PFSK-1 (cell line): ENCODE results near the gene UGP2.
A peak's percentile ranks its signal among the peaks of the same experiment; 100 is the strongest.

Experiments used
- FOXP2 ChIP-seq: optimal IDR thresholded peaks from 2 replicates; pipeline ENCODE3; 2011; ENCODE audit warnings: borderline replicate concordance, control low read depth, inconsistent platforms; ENCODE audit not compliant: insufficient read depth; ENCODE audit errors: extremely low read length, extremely low read depth
- POLR2AphosphoS5 ChIP-seq: IDR thresholded peaks from 2 replicates; pipeline ENCODE4 v1.6.1; 2012; ENCODE audit warnings: low read depth, mild to moderate bottlenecking, control low read depth, low read length, moderate library complexity
- REST ChIP-seq, 2 experiments: IDR thresholded peaks; 2 replicates each; pipeline versions ENCODE4 v1.6.1 to v1.8.0; 2011 to 2012; ENCODE audit warnings: low read depth in 2 of 2, low read length in 2 of 2, control low read depth in 1 of 2, inconsistent platforms in 1 of 2, mild to moderate bottlenecking in 1 of 2, moderate library complexity in 1 of 2; ENCODE audit not compliant: insufficient read depth in 1 of 2
- SIN3A ChIP-seq: IDR thresholded peaks from 2 replicates; pipeline ENCODE4 v1.6.1; 2012; ENCODE audit warnings: mild to moderate bottlenecking, low read length, moderate library complexity, borderline replicate concordance; ENCODE audit not compliant: insufficient read depth
- TAF1 ChIP-seq: IDR thresholded peaks from 2 replicates; pipeline ENCODE4 v1.6.1; 2012; ENCODE audit warnings: low read length, control low read depth, borderline replicate concordance; ENCODE audit not compliant: insufficient read depth

Gene UGP2

DNA sequence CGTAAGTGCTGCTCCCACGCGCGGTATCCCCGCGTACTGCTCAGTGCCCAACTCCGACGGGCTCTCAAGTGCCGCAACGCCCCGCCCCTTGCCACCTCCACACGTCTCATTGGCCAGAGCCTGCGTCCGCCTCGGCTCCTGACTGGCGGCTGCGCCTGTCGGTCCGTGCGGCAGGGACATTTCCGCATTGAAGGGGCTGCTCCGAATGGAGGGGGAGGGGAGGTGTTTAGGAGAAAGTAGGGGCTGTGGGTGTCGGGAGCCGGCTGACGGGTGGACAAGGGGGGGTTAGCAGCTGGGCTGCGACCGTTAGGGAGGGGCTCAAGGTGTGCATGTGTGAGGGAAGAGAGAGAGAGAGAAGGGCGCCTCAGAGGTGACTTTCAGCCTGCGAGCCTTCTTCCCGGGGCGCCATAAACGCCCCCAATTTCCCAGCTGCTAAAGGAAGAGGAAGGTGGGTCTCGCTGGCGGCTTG lies 877 bp upstream of the UGP2 start:
- no peak for TF ChIP-seq REST (IDR thresholded peaks at IDR 0.05; ENCODE audit: insufficient read depth in 1 of 2, low read depth in 2 of 2, low read length in 2 of 2)
- peak; percentile 94; the same call in 1 of the 2 replicates for TF ChIP-seq TAF1
- 0 out of 2 replicates have a peak, but pooled peaks have one; percentile 59 for TF ChIP-seq SIN3A
- peak; percentile 90; the same call in 1 of the 2 replicates for TF ChIP-seq POLR2AphosphoS5
- TF ChIP-seq FOXP2 = peak; percentile 92

- TF ChIP-seq FOXP2 = no peak
- peak; percentile 56; the same call in 1 of the 2 replicates for TF ChIP-seq TAF1
Observed at GRCh38 chr2:63842149-63843061, 709 bp downstream of the UGP2 start.

DNA sequence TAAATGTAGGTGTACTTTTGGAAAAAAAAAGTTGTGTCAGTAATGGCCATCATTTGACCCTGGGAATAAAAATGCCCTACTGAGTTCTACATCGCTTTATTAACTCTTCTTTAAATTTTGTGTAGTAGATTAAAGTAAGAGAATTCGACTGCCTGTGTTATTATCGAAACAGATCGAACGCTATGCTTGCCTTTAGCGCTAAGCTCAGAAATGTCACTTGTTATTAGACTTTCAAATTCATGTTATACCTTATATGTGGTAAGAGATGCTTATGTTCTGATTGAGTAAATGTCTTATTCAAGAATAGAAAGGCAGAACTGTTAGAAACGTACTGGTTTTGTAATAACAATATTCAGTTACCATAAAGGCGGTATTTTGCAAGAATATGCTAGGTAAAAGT lies 1.4 kb downstream of the UGP2 start:
- TF ChIP-seq TAF1 (no peak), POLR2AphosphoS5 (no peak), SIN3A (no peak), REST (IDR thresholded peaks at IDR 0.05; ENCODE audit: insufficient read depth in 1 of 2, low read depth in 2 of 2, low read length in 2 of 2) (no peak), FOXP2 (no peak)

GRCh38 chr2:63843791-63844190 lies 2.1 kb downstream of the UGP2 start:
- TF ChIP-seq POLR2AphosphoS5 (no peak), SIN3A (no peak), FOXP2 (no peak), TAF1 (no peak), REST (IDR thresholded peaks at IDR 0.05; ENCODE audit: insufficient read depth in 1 of 2, low read depth in 2 of 2, low read length in 2 of 2) (no peak)

GRCh38 chr2:63844616-63845015 lies 2.9 kb downstream of the UGP2 start:
- no peak for TF ChIP-seq POLR2AphosphoS5
- no peak for TF ChIP-seq SIN3A
- no peak for TF ChIP-seq FOXP2
- no peak for TF ChIP-seq REST (IDR thresholded peaks at IDR 0.05; ENCODE audit: insufficient read depth in 1 of 2, low read depth in 2 of 2, low read length in 2 of 2)
